ENCODE measurements around the gene MAP2K5. TPM values are rescaled to one million over a fixed set of nuclear protein-coding genes. Genes with fewer than 3 reads are reported as not detected.
A peak's percentile ranks its signal among the peaks of the same experiment; 100 is the strongest.

MAP2K5 gene
- total RNA-seq, 2 experiments from 2014 or later: 18.0 to 26.7 TPM

- H3K9me3 Mint-ChIP-seq (ENCODE audit: low read depth): no peaks in the 10 kb centered on the region
- peak within 1 kb of the TSS; percentile 36 for H3K4me3 Mint-ChIP-seq
- ChIA-PET CTCF (interaction anchor here (0.5 to 1.6 kb wide), 5 partner anchors 11 to 368 kb away, joined by 3 to 5 read pairs (median 3); no protein-coding TSS in a partner anchor), POLR2A (interaction anchor here (0.6 kb wide), 1 partner anchor 235 kb away, joined by 4 read pairs; no protein-coding TSS in a partner anchor)
- no peak within 1 kb of the TSS for H3K27ac Mint-ChIP-seq
- H3K36me3 Mint-ChIP-seq (ENCODE audit: low read depth): no peaks in the 10 kb centered on the region
- peaks cover 51% of the 10 kb centered on the region for H3K4me1 Mint-ChIP-seq
- intact Hi-C loops (cut with DNase I, micrococcal nuclease): loop anchor here in 1 of 2 experiments (5.0 kb wide), 1 partner anchor 43 kb away; no protein-coding TSS in a partner anchor
- peaks cover 68% of the 10 kb centered on the region for H3K27me3 Mint-ChIP-seq
- ATAC-seq (no peak), DNase-seq (peak; percentile 49)
Measured at GRCh38 chr15:67824976-67825880, 282.7 kb downstream of the MAP2K5 start, which contains the start of gene SKOR1. Gene SKOR1 (plus strand): TSS chr15:67825509. CDS start chr15:67825603, 94 bp downstream.

- intact Hi-C loops (cut with DNase I, micrococcal nuclease): no loop called here
- peak; percentile 39 for DNase-seq
- Mint-ChIP-seq H3K36me3 (ENCODE audit: low read depth) (no peaks in the 10 kb centered on the region), H3K4me1 (peaks cover 50% of the 10 kb centered on the region), H3K4me3 (peak overlapping the region; percentile 36), H3K27ac (no peak overlapping the region), H3K9me3 (ENCODE audit: low read depth) (no peaks in the 10 kb centered on the region), H3K27me3 (peaks cover 69% of the 10 kb centered on the region)
- CTCF ChIA-PET: interaction anchor here (0.6 to 1.5 kb wide), 4 partner anchors 27 to 369 kb away, joined by 3 to 5 read pairs (median 3); no protein-coding TSS in a partner anchor
- POLR2A ChIA-PET: interaction anchor here (0.6 kb wide), 1 partner anchor 234 kb away, joined by 4 read pairs; no protein-coding TSS in a partner anchor
- ATAC-seq: no peak
Measured at GRCh38 chr15:67825881-67826716, 283.6 kb downstream of the MAP2K5 start.

- intact Hi-C loops (cut with DNase I, micrococcal nuclease): no loop called here
- peaks cover 69% of the 10 kb centered on the region for H3K27me3 Mint-ChIP-seq
- H3K4me3 Mint-ChIP-seq: no peak overlapping the region
- H3K9me3 Mint-ChIP-seq (ENCODE audit: low read depth): no peaks in the 10 kb centered on the region
- POLR2A ChIA-PET: no interaction called here
- ATAC-seq (no peak), DNase-seq (no peak)
- H3K36me3 Mint-ChIP-seq (ENCODE audit: low read depth): no peaks in the 10 kb centered on the region
- peaks cover 44% of the 10 kb centered on the region for H3K4me1 Mint-ChIP-seq
- CTCF ChIA-PET: interaction anchor here (0.6 to 1.5 kb wide), 3 partner anchors 27 to 370 kb away, joined by 3 to 5 read pairs (median 3); no protein-coding TSS in a partner anchor
- no peak overlapping the region for H3K27ac Mint-ChIP-seq
Measured at GRCh38 chr15:67826717-67827561, 284.4 kb downstream of the MAP2K5 start.

- ChIA-PET CTCF (interaction anchor here (0.7 to 1.5 kb wide), 2 partner anchors 215 to 371 kb away, joined by 3 to 5 read pairs; no protein-coding TSS in a partner anchor), POLR2A (no interaction called here)
- ATAC-seq: no peak
- DNase-seq: peak; percentile 22
- Mint-ChIP-seq H3K9me3 (ENCODE audit: low read depth) (no peaks in the 10 kb centered on the region), H3K4me1 (peaks cover 39% of the 10 kb centered on the region), H3K27ac (no peak overlapping the region), H3K36me3 (ENCODE audit: low read depth) (no peaks in the 10 kb centered on the region), H3K4me3 (no peak overlapping the region), H3K27me3 (peaks cover 64% of the 10 kb centered on the region)
- intact Hi-C loops (cut with DNase I, micrococcal nuclease): no loop called here
Measured at GRCh38 chr15:67827562-67828277, 285.2 kb downstream of the MAP2K5 start.

GRCh38 chr15:67828278-67828968 lies 285.9 kb downstream of the MAP2K5 start:
- no peak for ATAC-seq
- Mint-ChIP-seq H3K4me3 (no peak overlapping the region), H3K4me1 (peaks cover 44% of the 10 kb centered on the region), H3K27me3 (peaks cover 68% of the 10 kb centered on the region), H3K9me3 (ENCODE audit: low read depth) (no peaks in the 10 kb centered on the region), H3K36me3 (ENCODE audit: low read depth) (no peaks in the 10 kb centered on the region), H3K27ac (no peak overlapping the region)
- DNase-seq: no peak
- POLR2A ChIA-PET: no interaction called here
- intact Hi-C loops (cut with DNase I, micrococcal nuclease): no loop called here
- CTCF ChIA-PET: interaction anchor here (0.7 kb wide), 1 partner anchor 216 kb away, joined by 3 read pairs; no protein-coding TSS in a partner anchor

GRCh38 chr15:67828969-67829646 lies 286.6 kb downstream of the MAP2K5 start:
- H3K36me3 Mint-ChIP-seq (ENCODE audit: low read depth): no peaks in the 10 kb centered on the region
- no peaks in the 10 kb centered on the region for H3K9me3 Mint-ChIP-seq (ENCODE audit: low read depth)
- CTCF ChIA-PET: no interaction called here
- peak overlapping the region; percentile 17 for H3K4me3 Mint-ChIP-seq
- H3K4me1 Mint-ChIP-seq: peaks cover 43% of the 10 kb centered on the region
- DNase-seq: no peak
- H3K27me3 Mint-ChIP-seq: peaks cover 67% of the 10 kb centered on the region
- intact Hi-C loops (cut with DNase I, micrococcal nuclease): no loop called here
- H3K27ac Mint-ChIP-seq: no peak overlapping the region
- POLR2A ChIA-PET: no interaction called here
- ATAC-seq: no peak

- DNase-seq (no peak), ATAC-seq (no peak)
- ChIA-PET CTCF (no interaction called here), POLR2A (no interaction called here)
- Mint-ChIP-seq H3K27me3 (peaks cover 64% of the 10 kb centered on the region), H3K9me3 (ENCODE audit: low read depth) (no peaks in the 10 kb centered on the region), H3K36me3 (ENCODE audit: low read depth) (no peaks in the 10 kb centered on the region), H3K4me1 (peaks cover 43% of the 10 kb centered on the region), H3K4me3 (peak overlapping the region; percentile 17), H3K27ac (no peak overlapping the region)
- intact Hi-C loops (cut with DNase I, micrococcal nuclease): loop anchor here (5.0 to 10.0 kb wide), 4 partner anchors 68 to 925 kb away; no protein-coding TSS in a partner anchor
Measured at GRCh38 chr15:67829647-67830504, 287.4 kb downstream of the MAP2K5 start.

- DNase-seq (no peak), ATAC-seq (no peak)
- POLR2A ChIA-PET: no interaction called here
- Mint-ChIP-seq H3K27ac (no peak overlapping the region), H3K9me3 (ENCODE audit: low read depth) (no peaks in the 10 kb centered on the region), H3K27me3 (peaks cover 56% of the 10 kb centered on the region), H3K36me3 (ENCODE audit: low read depth) (no peaks in the 10 kb centered on the region), H3K4me3 (no peak overlapping the region), H3K4me1 (peaks cover 42% of the 10 kb centered on the region)
- CTCF ChIA-PET: interaction anchor here (1.4 to 2.8 kb wide), 2 partner anchors 9 to 375 kb away, joined by 3 to 14 read pairs; no protein-coding TSS in a partner anchor
- intact Hi-C loops (cut with DNase I, micrococcal nuclease): loop anchor here (5.0 to 10.0 kb wide), 4 partner anchors 69 to 927 kb away; no protein-coding TSS in a partner anchor
Measured at GRCh38 chr15:67831363-67831762, 288.9 kb downstream of the MAP2K5 start.
